Dermis blood vessel endothelial cell (primary cell): Measurements from ENCODE around the gene ARHGAP22. TPM values are rescaled to one million over a fixed set of nuclear protein-coding genes. Genes with fewer than 3 reads are reported as not detected.
A peak's percentile ranks its signal among the peaks of the same experiment; 100 is the strongest.

Experiments used
- DNase-seq: peaks from one replicate; pipeline ENCODE4 v3.0.0; 2010
- total RNA-seq: library from RNA; depleted of rRNA; stranded (reverse); fragments of >200 nt; gene quantifications from 2 replicates; pipeline ENCODE4 v1.2.3, GENCODE V29; 2014

The ARHGAP22 gene
- total RNA-seq, 1 donor from 2014 or later: 8.3 TPM

- no peak for DNase-seq
These were observed 21.9 kb downstream of the ARHGAP22 start for GRCh38 chr10:48582970-48583369.

- DNase-seq: no peak
These were observed 24.6 kb downstream of the ARHGAP22 start for GRCh38 chr10:48580236-48580635.

- DNase-seq: no peak
These were observed 25.5 kb downstream of the ARHGAP22 start for GRCh38 chr10:48579251-48579960.

DNA sequence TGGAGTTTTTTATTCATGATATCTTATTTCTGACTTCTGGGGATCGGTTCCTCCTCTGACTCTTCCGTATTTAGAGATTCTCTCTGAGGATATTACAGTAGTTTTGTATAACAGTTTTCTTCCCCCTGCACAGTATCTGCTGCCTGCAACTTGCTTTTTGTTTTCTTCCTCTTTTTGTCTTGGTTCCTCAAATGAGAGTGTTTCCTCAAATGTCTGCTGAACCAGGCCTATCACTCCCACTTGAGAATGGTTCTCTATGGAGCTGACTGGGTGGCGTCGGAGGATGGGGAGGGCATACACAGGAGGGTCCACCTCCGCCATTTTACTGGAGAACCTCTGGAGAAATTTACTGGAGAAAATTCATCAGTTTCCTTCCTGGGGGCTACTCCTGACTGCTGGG, 27.7 kb downstream of the ARHGAP22 start:
- no peak for DNase-seq

DNA sequence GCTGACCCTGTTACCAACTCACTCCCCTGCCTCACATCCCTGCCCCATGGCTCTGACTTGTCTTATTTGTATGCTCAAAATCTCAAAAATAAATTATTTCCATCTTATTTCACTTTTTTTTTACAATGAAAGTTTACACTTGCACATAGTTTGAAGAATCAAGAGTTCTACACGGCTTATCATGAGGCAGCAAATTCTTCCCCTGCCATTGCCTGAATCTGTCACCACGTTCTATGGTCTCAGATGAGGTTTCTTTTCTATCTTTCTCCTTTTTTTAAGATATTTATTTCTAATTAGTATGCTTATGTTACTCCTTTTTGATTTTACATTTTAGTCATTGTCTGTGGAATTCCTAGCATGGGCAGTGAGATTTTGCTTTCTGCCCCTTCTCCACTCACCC, 28.4 kb downstream of the ARHGAP22 start:
- no peak for DNase-seq

- no peak for DNase-seq
These were observed 29.0 kb downstream of the ARHGAP22 start for GRCh38 chr10:48575901-48576300.

DNA sequence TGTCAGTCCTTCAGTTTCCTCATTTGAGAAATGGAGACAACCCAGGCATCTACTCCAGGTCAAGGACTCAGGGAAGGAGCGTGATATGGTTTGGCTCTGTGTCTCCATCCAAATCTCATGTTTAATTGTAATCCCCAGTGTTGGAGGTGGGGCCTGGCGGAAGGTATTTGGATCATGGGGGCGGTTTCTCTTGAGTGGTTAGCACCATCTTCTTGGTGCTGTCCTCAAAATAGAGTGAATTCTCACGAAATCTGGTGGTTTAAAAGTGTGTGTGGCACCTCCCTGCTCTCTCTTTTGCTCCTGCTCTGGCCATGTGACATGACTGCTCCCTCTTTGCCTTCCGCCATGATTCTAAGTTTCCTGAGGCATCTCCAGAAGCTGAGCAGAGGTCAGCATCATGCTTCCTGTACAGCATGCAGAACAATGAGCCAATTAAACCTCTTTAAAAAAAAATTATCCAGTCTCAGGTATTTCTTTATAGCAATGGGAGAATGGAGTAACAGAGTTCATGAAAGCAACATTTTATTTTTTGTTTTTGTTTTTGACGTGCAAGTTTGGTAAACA, 30.0 kb downstream of the ARHGAP22 start:
- DNase-seq: peak; percentile 71

- DNase-seq: no peak
These were observed 30.5 kb downstream of the ARHGAP22 start for GRCh38 chr10:48574322-48574796.

DNA sequence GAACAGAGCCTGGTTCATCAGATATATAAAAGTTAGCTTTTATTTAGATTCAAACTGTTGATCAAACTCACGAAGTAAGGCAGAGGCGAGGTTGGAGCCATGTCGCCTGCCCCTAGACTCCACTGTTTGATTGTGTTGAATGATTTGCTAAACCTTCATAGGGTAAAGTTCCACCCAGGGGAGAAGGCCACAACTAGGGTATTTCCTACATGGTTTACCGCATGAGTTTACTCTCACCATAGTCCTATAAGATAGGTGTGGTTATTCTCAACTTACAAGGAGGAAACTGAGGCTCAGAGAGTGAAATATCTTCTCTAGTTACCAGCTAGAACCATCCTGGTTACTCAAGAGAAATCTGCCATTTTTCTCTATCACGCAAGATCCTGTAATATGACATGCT, 31.8 kb downstream of the ARHGAP22 start:
- DNase-seq: no peak

GRCh38 chr10:48572414-48572813, 32.5 kb downstream of the ARHGAP22 start:
- no peak for DNase-seq

GRCh38 chr10:48568546-48568945, 36.3 kb downstream of the ARHGAP22 start:
- DNase-seq: no peak

- DNase-seq: no peak
These were observed 36.7 kb downstream of the ARHGAP22 start for GRCh38 chr10:48568131-48568530.

GRCh38 chr10:48567346-48567745, 37.5 kb downstream of the ARHGAP22 start:
- no peak for DNase-seq

- DNase-seq: no peak
These were observed 40.3 kb downstream of the ARHGAP22 start for GRCh38 chr10:48564466-48565160.

DNA sequence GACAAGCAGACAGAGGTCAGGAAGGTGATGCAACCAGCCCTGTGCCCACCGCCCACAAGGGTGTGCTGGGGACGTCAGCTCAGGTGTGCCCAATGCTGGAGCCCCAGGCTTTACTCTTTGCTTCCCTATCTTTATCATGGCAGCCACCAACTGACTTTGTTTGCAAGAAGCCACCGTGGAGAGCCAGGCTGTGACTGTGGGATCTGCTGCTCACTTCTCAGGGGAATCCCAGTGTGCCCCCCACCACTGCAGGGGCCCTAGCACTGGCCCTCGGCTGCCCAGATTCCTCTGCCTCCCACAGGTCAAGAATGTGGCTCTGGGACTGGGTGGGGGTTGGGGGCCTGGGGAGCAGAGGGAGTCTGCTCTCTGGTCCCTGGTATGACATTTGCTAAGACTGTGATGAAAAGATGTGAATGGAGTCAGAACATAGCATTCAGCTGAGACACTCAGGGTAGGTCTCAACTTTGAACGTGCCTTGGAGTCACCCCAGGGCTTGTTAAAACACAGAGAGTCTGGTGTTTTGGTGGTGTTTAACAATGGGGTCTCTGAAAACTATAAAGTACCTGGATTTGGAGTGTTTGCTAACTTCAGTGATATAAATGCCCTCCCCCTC, 47.3 kb downstream of the ARHGAP22 start:
- DNase-seq: no peak

DNA sequence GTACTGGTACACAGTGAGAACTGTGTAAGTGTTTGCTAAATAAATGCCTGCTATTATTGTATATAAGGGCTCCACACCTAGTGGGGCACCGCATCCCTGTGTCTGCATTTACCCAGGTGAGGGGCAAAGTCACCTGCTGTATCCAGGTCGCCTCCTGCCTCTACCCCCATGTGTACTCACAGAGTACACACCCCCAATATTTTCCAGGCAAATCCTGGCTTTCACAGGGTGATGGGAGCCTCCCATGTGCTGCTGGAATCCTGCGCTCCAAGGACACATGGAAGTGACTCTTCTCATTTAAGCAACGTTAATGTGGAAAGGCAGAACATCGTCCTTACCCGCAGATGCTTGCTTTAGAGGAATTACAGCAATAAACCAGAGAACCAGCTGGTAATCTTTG, 48.2 kb downstream of the ARHGAP22 start:
- DNase-seq: no peak

GRCh38 chr10:48556065-48556464, 48.8 kb downstream of the ARHGAP22 start:
- DNase-seq: no peak

DNA sequence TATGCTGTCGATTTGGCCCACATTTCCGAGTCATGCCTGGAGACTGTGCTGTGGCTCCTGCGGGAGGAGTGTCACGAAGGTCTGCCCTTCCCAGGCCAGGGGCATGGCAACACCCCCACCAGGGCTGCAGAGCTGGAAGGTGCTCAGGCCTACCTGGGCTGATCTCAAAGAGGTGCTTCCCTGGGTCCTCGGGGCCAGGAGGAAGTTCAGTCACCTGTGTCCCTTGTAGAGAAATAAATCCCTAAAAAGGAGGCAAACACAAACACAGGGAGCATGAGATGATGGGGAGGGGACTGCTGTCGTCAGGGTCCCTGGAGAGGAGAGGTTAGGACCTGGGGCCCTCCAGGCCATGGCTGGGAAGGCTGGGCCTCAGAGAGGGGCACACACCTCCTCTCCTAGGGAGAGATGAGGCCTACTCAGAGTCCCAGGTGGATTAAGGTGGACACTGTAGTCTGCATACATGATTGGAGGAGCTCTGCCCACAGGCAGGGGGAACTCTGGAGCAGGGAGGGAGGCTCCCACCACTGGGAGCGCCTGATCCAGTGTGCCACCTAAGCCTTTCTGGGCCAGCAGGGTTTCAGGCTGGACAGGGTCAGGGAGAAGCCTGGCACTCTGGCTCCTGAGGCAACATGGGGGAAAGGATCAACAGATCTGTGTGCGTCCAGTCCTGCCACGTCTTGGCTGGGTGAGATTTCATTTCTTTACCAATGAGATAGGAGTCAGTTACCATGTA, 49.4 kb downstream of the ARHGAP22 start:
- no peak for DNase-seq

- DNase-seq: no peak
These were observed 50.2 kb downstream of the ARHGAP22 start for GRCh38 chr10:48554656-48555055.

DNA sequence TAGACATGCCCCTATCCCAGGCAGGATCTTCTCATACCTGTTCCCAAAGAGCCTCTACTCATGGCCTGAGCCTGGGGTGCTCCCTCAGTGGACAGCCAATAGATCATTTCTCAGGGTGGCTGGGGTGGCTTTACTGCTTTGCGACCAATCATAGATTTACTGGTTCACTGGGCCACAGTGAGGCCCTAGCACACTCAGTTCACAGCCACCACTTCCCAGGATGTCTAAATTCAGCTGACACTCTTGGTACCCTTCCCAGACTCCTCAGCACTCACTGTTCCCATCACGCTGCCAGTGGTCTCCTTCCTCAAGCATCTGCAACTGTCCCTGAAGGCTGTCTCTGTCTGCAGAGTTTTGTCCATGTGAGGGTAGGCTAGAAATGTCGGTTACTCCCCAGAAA, 50.6 kb downstream of the ARHGAP22 start:
- no peak for DNase-seq

DNA sequence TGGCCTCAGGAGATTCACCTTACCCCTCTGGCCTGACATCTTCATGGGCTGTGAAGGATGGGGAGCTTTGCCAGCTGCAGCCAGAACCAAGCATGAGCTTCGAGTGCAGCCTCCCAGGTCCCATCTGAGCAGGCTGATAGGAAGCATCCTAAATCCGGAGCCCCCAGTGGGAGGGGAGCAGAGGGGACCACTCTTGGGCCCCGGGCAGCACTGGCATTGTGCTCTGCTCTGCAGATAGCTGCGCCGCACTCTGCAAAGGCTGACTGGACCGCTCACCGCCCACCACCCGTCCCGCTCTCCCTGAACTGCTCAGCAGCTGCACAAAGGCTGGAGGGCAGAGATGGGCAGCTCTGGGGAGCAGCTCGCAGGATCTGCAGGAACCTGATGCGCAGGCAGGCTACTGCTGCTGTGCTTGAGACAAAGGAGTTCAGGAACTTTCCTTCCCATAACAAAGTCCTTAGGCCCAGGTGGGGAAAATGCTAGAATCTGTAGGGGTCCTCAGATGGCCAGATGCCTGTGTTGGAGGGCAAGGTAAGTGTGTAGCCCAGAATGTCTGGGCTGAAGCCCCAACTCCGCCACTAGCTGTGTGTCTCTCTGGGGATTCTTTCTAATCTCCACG, 51.8 kb downstream of the ARHGAP22 start:
- DNase-seq: no peak

DNA sequence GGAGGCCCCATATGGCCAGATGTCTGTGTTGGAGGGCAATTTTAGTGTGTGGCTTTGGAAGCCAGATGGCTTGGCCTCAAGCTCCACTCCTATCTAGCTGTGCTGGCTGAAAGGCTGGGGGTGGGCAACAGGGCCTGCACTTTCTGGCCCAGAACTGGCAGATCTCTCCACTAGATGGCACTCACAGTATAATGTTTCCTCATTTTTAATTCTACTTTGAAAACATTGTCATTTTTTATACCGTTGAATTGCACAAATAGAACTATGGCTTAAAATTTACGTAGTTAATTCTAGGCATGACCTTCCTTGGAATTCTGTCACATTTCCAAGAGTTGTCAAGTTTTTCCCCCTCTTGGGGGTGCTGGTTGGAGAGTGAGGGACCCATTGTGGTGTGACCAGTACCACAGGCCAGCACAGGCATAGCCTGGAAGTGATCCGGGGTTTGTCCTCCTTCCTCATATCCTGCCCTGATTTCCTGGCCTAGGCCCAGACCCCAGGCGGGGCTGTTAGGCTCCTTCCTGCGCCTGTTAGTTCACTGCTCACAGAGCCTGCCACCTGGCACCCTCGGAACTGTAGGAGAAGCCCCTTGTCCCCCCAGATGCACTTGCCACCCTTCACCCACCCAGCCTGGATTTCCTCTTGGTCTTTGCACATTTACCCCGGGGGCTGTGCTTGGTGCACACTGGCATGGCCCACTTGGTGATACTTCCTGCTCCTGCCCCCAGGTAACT, 52.8 kb downstream of the ARHGAP22 start:
- DNase-seq: peak; percentile 76
